ENCODE measurements around the gene PBX1.

The PBX1 gene

GRCh38 chr1:164560121-164560541 is 1.1 kb downstream of the PBX1 start:
- peak overlapping the region; percentile 65; the same call in 1 of the 2 replicates for H3K4me3 ChIP-seq (ENCODE audit: low read length)
- no peak for TF ChIP-seq ZNF274 (IDR thresholded peaks at IDR 0.05; ENCODE audit: low read depth, low read length)

- no peak for TF ChIP-seq ZNF274 (IDR thresholded peaks at IDR 0.05; ENCODE audit: low read depth, low read length)
- H3K4me3 ChIP-seq (ENCODE audit: low read length) = peak overlapping the region; percentile 65; the same call in 1 of the 2 replicates
These were observed 1.6 kb downstream of the PBX1 start for GRCh38 chr1:164560556-164560955.

GRCh38 chr1:164561007-164561406 is 2.0 kb downstream of the PBX1 start:
- peak overlapping the region; percentile 65; the same call in 1 of the 2 replicates for H3K4me3 ChIP-seq (ENCODE audit: low read length)
- no peak for TF ChIP-seq ZNF274 (IDR thresholded peaks at IDR 0.05; ENCODE audit: low read depth, low read length)

GRCh38 chr1:164561472-164561871 is 2.5 kb downstream of the PBX1 start:
- no peak for TF ChIP-seq ZNF274 (IDR thresholded peaks at IDR 0.05; ENCODE audit: low read depth, low read length)
- H3K4me3 ChIP-seq (ENCODE audit: low read length) = peak overlapping the region; percentile 65; the same call in 1 of the 2 replicates

GRCh38 chr1:164562061-164562460 is 3.1 kb downstream of the PBX1 start:
- H3K4me3 ChIP-seq (ENCODE audit: low read length) = no peak overlapping the region; the same call in 1 of the 2 replicates
- no peak for TF ChIP-seq ZNF274 (IDR thresholded peaks at IDR 0.05; ENCODE audit: low read depth, low read length)

- TF ChIP-seq ZNF274 (IDR thresholded peaks at IDR 0.05; ENCODE audit: low read depth, low read length) = no peak
- no peak overlapping the region; the same call in 1 of the 2 replicates for H3K4me3 ChIP-seq (ENCODE audit: low read length)
These were observed 3.5 kb downstream of the PBX1 start for GRCh38 chr1:164562511-164562910.

- H3K4me3 ChIP-seq (ENCODE audit: low read length) = no peak overlapping the region; the same call in 1 of the 2 replicates
- no peak for TF ChIP-seq ZNF274 (IDR thresholded peaks at IDR 0.05; ENCODE audit: low read depth, low read length)
These were observed 4.0 kb downstream of the PBX1 start for GRCh38 chr1:164562947-164563520.

- no peak for TF ChIP-seq ZNF274 (IDR thresholded peaks at IDR 0.05; ENCODE audit: low read depth, low read length)
- H3K4me3 ChIP-seq (ENCODE audit: low read length) = no peak overlapping the region; the same call in 1 of the 2 replicates
These were observed 4.9 kb downstream of the PBX1 start for GRCh38 chr1:164563721-164564360.

GRCh38 chr1:164564378-164564777 is 5.4 kb downstream of the PBX1 start:
- no peak for TF ChIP-seq ZNF274 (IDR thresholded peaks at IDR 0.05; ENCODE audit: low read depth, low read length)
- no peak overlapping the region for H3K4me3 ChIP-seq (ENCODE audit: low read length)

- no peak overlapping the region for H3K4me3 ChIP-seq (ENCODE audit: low read length)
These were observed 6.4 kb downstream of the PBX1 start for GRCh38 chr1:164565357-164565756.

GRCh38 chr1:164567774-164568173 is 8.8 kb downstream of the PBX1 start:
- TF ChIP-seq ZNF274 (IDR thresholded peaks at IDR 0.05; ENCODE audit: low read depth, low read length) = no peak
- no peak overlapping the region for H3K4me3 ChIP-seq (ENCODE audit: low read length)

More at GRCh38 chr1:164565357-164565756, 6.4 kb downstream of the PBX1 start:
- TF ChIP-seq ZNF274 (IDR thresholded peaks at IDR 0.05; ENCODE audit: low read depth, low read length) = no peak

- no peak for TF ChIP-seq ZNF274 (IDR thresholded peaks at IDR 0.05; ENCODE audit: low read depth, low read length)
- H3K4me3 ChIP-seq (ENCODE audit: low read length) = no peak overlapping the region
These were observed 10.3 kb downstream of the PBX1 start for GRCh38 chr1:164569241-164569640.

GRCh38 chr1:164569866-164570265 is 10.9 kb downstream of the PBX1 start:
- H3K4me3 ChIP-seq (ENCODE audit: low read length) = no peak overlapping the region
- TF ChIP-seq ZNF274 (IDR thresholded peaks at IDR 0.05; ENCODE audit: low read depth, low read length) = no peak

GRCh38 chr1:164571333-164571732 is 12.3 kb downstream of the PBX1 start:
- H3K4me3 ChIP-seq (ENCODE audit: low read length) = no peak overlapping the region
- no peak for TF ChIP-seq ZNF274 (IDR thresholded peaks at IDR 0.05; ENCODE audit: low read depth, low read length)

GRCh38 chr1:164575356-164575886 is 16.4 kb downstream of the PBX1 start:
- TF ChIP-seq ZNF274 (IDR thresholded peaks at IDR 0.05; ENCODE audit: low read depth, low read length) = no peak
- no peak overlapping the region for H3K4me3 ChIP-seq (ENCODE audit: low read length)
